D341Med (cell line): ENCODE data around the gene VAMP8.
A peak's percentile ranks its signal among the peaks of the same experiment; 100 is the strongest.
"Not testable (repeated sequence)": the region's sequence is repeated elsewhere in the genome, so short reads cannot be mapped to it uniquely, and the experiment has no call there.

Experiments
- DNase-seq: peaks from one replicate; pipeline ENCODE4 v3.0.0; 2012; ENCODE audit warnings: low spot score

Gene VAMP8

GRCh38 chr2:85577386-85578242 is at the start of gene VAMP8:
TSS of gene VAMP8 (plus strand) at chr2:85577586. CDS start at chr2:85577647, 61 bp downstream.
- DNase-seq, result no peak

- DNase-seq, result no peak
These were observed 49.6 kb upstream of the VAMP8 start for GRCh38 chr2:85527787-85528186.

- DNase-seq, result no peak
These were observed 49.0 kb upstream of the VAMP8 start for GRCh38 chr2:85528355-85528754.

- no peak for DNase-seq
These were observed 47.6 kb upstream of the VAMP8 start for GRCh38 chr2:85529809-85530208.

GRCh38 chr2:85531589-85531988 is 45.8 kb upstream of the VAMP8 start:
- DNase-seq, result no peak

- DNase-seq, result no peak
These were observed 43.3 kb upstream of the VAMP8 start for GRCh38 chr2:85534099-85534498.

GRCh38 chr2:85534881-85535280 is 42.5 kb upstream of the VAMP8 start:
- no peak for DNase-seq

GRCh38 chr2:85536479-85536878 is 40.9 kb upstream of the VAMP8 start:
- DNase-seq, result no peak

- peak; percentile 55 for DNase-seq
These were observed 39.5 kb upstream of the VAMP8 start for GRCh38 chr2:85537600-85538506.

- peak; percentile 96 for DNase-seq
These were observed 38.7 kb upstream of the VAMP8 start, which contains the start of gene MAT2A for GRCh38 chr2:85538507-85539360. TSS of gene MAT2A (plus strand) at chr2:85539168. CDS start at chr2:85539288, 120 bp downstream.

- peak; percentile 75 for DNase-seq
These were observed 37.8 kb upstream of the VAMP8 start for GRCh38 chr2:85539361-85540132.

- no peak for DNase-seq
These were observed 37.2 kb upstream of the VAMP8 start for GRCh38 chr2:85540133-85540648.

GRCh38 chr2:85541262-85541661 is 36.1 kb upstream of the VAMP8 start:
- DNase-seq, result no peak

GRCh38 chr2:85541753-85542457 is 35.5 kb upstream of the VAMP8 start:
- DNase-seq, result no peak

- no peak for DNase-seq
These were observed 34.6 kb upstream of the VAMP8 start for GRCh38 chr2:85542777-85543176.

GRCh38 chr2:85544254-85544691 is 33.1 kb upstream of the VAMP8 start:
- DNase-seq, result not testable (repeated sequence)

- DNase-seq, result not testable (repeated sequence)
These were observed 32.2 kb upstream of the VAMP8 start for GRCh38 chr2:85544915-85545779.

- DNase-seq, result no peak
These were observed 31.6 kb upstream of the VAMP8 start for GRCh38 chr2:85545780-85546240.
